CD14-positive monocyte (primary cell): Measurements from ENCODE around the gene ELMO1. TPM values are rescaled to one million over a fixed set of nuclear protein-coding genes. Genes with fewer than 3 reads are reported as not detected.

ENCODE experiments used
- DNase-seq, 3 donors: peaks; one replicate each; pipeline ENCODE4 v3.0.0-alpha.2; 2011 to 2022
- H2AFZ ChIP-seq: 2 replicates; pipeline ENCODE4 v1.6.0; 2012; ENCODE audit warnings: mild to moderate bottlenecking, low read depth, low read length, inconsistent platforms; ENCODE audit not compliant: insufficient read depth, poor library complexity, severe bottlenecking
- H3K27ac ChIP-seq, 2 donors: 1 replicate in 1 of 2; 2 replicates in 1 of 2; pipeline ENCODE4 v1.5.1; 2012 to 2013; ENCODE audit warnings: low read length in 2 of 2, control low read depth in 1 of 2, inconsistent platforms in 1 of 2, low read depth in 1 of 2, mild to moderate bottlenecking in 1 of 2
- H3K27me3 ChIP-seq, 2 donors: one replicate each; pipeline versions ENCODE4 v1.6.0 to v1.6.1; 2011 to 2013; ENCODE audit warnings: low read length in 2 of 2; ENCODE audit not compliant: control insufficient read depth in 2 of 2, insufficient read depth in 2 of 2
- H3K36me3 ChIP-seq, 2 donors: replicated peaks in 1 of 2; 1 replicate in 1 of 2; 2 replicates in 1 of 2; pipeline versions ENCODE4 v1.5.1 to v1.6.1; 2012 to 2013; ENCODE audit warnings: low read length in 2 of 2, control low read depth in 1 of 2, inconsistent platforms in 1 of 2, mild to moderate bottlenecking in 1 of 2; ENCODE audit not compliant: insufficient read depth in 2 of 2, control insufficient read depth in 1 of 2
- H3K4me1 ChIP-seq, 2 donors: 1 replicate in 1 of 2; 2 replicates in 1 of 2; pipeline versions ENCODE4 v1.5.1 to v1.6.1; 2012 to 2013; ENCODE audit warnings: low read length in 2 of 2, control low read depth in 1 of 2, inconsistent platforms in 1 of 2, mild to moderate bottlenecking in 1 of 2, moderate library complexity in 1 of 2; ENCODE audit not compliant: insufficient read depth in 2 of 2, control insufficient read depth in 1 of 2
- H3K4me2 ChIP-seq: replicated peaks from 2 replicates; pipeline ENCODE3; 2012; ENCODE audit warnings: low read length, moderate library complexity, mild to moderate bottlenecking; ENCODE audit not compliant: poor library complexity, severe bottlenecking; ENCODE audit errors: extremely low read depth
- H3K4me3 ChIP-seq, 3 experiments: fragments of 200-600 bp in 1 of 3; sonication (generic) in 1 of 3; replicated peaks in 1 of 3; 1 replicate in 2 of 3; 2 replicates in 1 of 3; pipeline ENCODE4 v1.5.1; 2011 to 2013; ENCODE audit warnings: low read length in 3 of 3, mild to moderate bottlenecking in 3 of 3, control low read depth in 2 of 3, low read depth in 2 of 3, inconsistent platforms in 1 of 3, moderate library complexity in 1 of 3
- H3K79me2 ChIP-seq: 2 replicates; pipeline ENCODE4 v1.6.0; 2012; ENCODE audit warnings: mild to moderate bottlenecking, control low read depth, inconsistent platforms, low read length, moderate library complexity; ENCODE audit not compliant: insufficient read depth
- H3K9ac ChIP-seq: 2 replicates; pipeline ENCODE4 v1.6.0; 2017; ENCODE audit warnings: low read length, mild to moderate bottlenecking; ENCODE audit not compliant: insufficient read depth, poor library complexity, severe bottlenecking
- H3K9me3 ChIP-seq, 2 donors: replicated peaks in 1 of 2; 1 replicate in 1 of 2; 2 replicates in 1 of 2; pipeline versions ENCODE4 v1.5.1 to v1.6.1; 2012 to 2013; ENCODE audit warnings: low read length in 2 of 2, control low read depth in 1 of 2; ENCODE audit not compliant: control insufficient read depth in 1 of 2, insufficient read depth in 1 of 2
- H4K20me1 ChIP-seq: 2 replicates; pipeline ENCODE4 v1.6.0; 2012; ENCODE audit warnings: mild to moderate bottlenecking, low read length, control low read depth, moderate library complexity; ENCODE audit not compliant: insufficient read depth
- H3K27ac Mint-ChIP-seq, 7 donors: one replicate each; pipeline ENCODE4 v1.8.0; 2020; ENCODE audit warnings: mild to moderate bottlenecking in 7 of 7, mixed read lengths in 7 of 7, moderate library complexity in 6 of 7, inconsistent platforms in 2 of 7
- H3K27me3 Mint-ChIP-seq, 3 donors: one replicate each; pipeline ENCODE4 v1.8.0; 2021 to 2022; ENCODE audit warnings: low read depth in 3 of 3, mild to moderate bottlenecking in 3 of 3, mixed read lengths in 3 of 3, moderate library complexity in 3 of 3, inconsistent platforms in 1 of 3
- H3K36me3 Mint-ChIP-seq, 2 donors: one replicate each; pipeline ENCODE4 v1.8.0; 2020; ENCODE audit warnings: mixed read lengths in 2 of 2, inconsistent platforms in 1 of 2, mild to moderate bottlenecking in 1 of 2
- H3K4me1 Mint-ChIP-seq: one replicate; pipeline ENCODE4 v1.8.0; 2020; ENCODE audit warnings: mild to moderate bottlenecking, mixed read lengths
- H3K4me3 Mint-ChIP-seq, 2 donors: one replicate each; pipeline ENCODE4 v1.8.0; 2020; ENCODE audit warnings: mild to moderate bottlenecking in 2 of 2, mixed read lengths in 2 of 2, moderate library complexity in 1 of 2
- H3K9me3 Mint-ChIP-seq, 7 donors: one replicate each; pipeline ENCODE4 v1.8.0; 2020 to 2022; ENCODE audit warnings: mixed read lengths in 7 of 7, mild to moderate bottlenecking in 6 of 7, moderate library complexity in 6 of 7, inconsistent platforms in 2 of 7
- WGBS: methylation state at CpG from one replicate; pipeline ENCODE4 v1.1.5; 2013; ENCODE audit warnings: missing lambda C conversion rate; ENCODE audit not compliant: insufficient coverage; 5-methylcytosine and 5-hydroxymethylcytosine counted together
- intact Hi-C, 2 donors: fragments of 100-400 bp; cut with micrococcal nuclease; formaldehyde crosslinking; loops; one replicate each; pipeline versions ENCODE4 v1.15.0 to v1.15.1; 2023
- polyA plus RNA-seq, 3 donors: library from polyadenylated mRNA; depleted of rRNA in 1 of 3; unstranded in 2 of 3; stranded (reverse) in 1 of 3; fragments of 300-500 nt in 2 of 3; fragments of >200 nt in 1 of 3; fragmentation: Illumina TruSeq in 2 of 3; gene quantifications; 1 replicate in 2 of 3; 2 replicates in 1 of 3; pipeline ENCODE4 v1.2.3, GENCODE V29; 2012 to 2021
- TF ChIP-seq, protein P1 (sequence below): fragments of 200-600 bp; IDR thresholded peaks from one replicate; pipeline ENCODE4 v1.8.0; 2022; ENCODE audit warnings: antibody characterized with exemption, mild to moderate bottlenecking

The ELMO1 gene
- polyA plus RNA-seq, 3 donors, result 46.6 to 50.2 (median 46.7) TPM

DNA sequence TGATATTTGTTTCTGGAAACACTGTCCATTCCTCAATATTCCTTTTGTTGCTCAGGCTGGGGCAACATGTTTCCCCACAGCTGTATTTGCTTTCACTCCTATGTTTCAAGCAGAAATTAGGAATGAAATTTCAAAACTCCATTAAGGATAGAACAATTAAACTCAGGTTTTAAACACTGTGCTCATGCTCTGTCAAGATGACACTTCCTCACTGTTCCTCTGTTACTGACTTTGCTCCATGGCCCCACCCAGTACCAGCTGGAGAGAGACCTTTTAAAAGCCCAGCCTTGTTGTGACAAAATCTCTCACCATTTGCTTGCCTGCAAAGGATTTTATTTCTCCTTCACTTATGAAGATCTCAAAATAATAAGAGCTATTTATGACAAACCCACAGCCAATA, 197.4 kb downstream of the ELMO1 start:
- peaks cover 52% of the 10 kb centered on the region for H3K79me2 ChIP-seq
- H3K27ac ChIP-seq, result peak overlapping the region in 1 of 2 donors; percentile 73
- H3K9ac ChIP-seq, result no peak overlapping the region
- TF ChIP-seq, protein P1, sequence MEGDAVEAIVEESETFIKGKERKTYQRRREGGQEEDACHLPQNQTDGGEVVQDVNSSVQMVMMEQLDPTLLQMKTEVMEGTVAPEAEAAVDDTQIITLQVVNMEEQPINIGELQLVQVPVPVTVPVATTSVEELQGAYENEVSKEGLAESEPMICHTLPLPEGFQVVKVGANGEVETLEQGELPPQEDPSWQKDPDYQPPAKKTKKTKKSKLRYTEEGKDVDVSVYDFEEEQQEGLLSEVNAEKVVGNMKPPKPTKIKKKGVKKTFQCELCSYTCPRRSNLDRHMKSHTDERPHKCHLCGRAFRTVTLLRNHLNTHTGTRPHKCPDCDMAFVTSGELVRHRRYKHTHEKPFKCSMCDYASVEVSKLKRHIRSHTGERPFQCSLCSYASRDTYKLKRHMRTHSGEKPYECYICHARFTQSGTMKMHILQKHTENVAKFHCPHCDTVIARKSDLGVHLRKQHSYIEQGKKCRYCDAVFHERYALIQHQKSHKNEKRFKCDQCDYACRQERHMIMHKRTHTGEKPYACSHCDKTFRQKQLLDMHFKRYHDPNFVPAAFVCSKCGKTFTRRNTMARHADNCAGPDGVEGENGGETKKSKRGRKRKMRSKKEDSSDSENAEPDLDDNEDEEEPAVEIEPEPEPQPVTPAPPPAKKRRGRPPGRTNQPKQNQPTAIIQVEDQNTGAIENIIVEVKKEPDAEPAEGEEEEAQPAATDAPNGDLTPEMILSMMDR, result no peak
- H3K4me3 ChIP-seq, result peak overlapping the region in 1 of 3 experiments; percentile 35
- Mint-ChIP-seq H3K27me3 (peaks cover 0 to 2% (median 2%) of the 10 kb centered on the region in 3 donors), H3K4me3 (no peak overlapping the region), H3K27ac (peak overlapping the region in 6 of 7 donors; percentile 37 to 79 (median 64)), H3K36me3 (peaks cover 31% of the 10 kb centered on the region in 2 donors), H3K9me3 (peaks cover 0 to 3% (median 0%) of the 10 kb centered on the region in 7 donors), H3K4me1 (peaks cover 32% of the 10 kb centered on the region)
- H3K9me3 ChIP-seq, result no peaks in the 10 kb centered on the region
- no peak overlapping the region for H2AFZ ChIP-seq
- DNase-seq, result peak in 1 of 3 donors; percentile 4
- H4K20me1 ChIP-seq, result peaks cover 76% of the 10 kb centered on the region
- H3K27me3 ChIP-seq, result no peaks in the 10 kb centered on the region
- peaks cover 8 to 31% of the 10 kb centered on the region in 2 donors for H3K36me3 ChIP-seq
- intact Hi-C loops, result no loop called here
- peaks cover 24 to 31% of the 10 kb centered on the region in 2 donors for H3K4me1 ChIP-seq
- no peak overlapping the region for H3K4me2 ChIP-seq

- H3K9ac ChIP-seq, result no peak overlapping the region
- TF ChIP-seq, protein P1, result no peak
- H3K27ac Mint-ChIP-seq, result peak overlapping the region in 1 of 7 donors; percentile 0
- peaks cover 0 to 3% (median 0%) of the 10 kb centered on the region in 7 donors for H3K9me3 Mint-ChIP-seq
- H2AFZ ChIP-seq, result no peak overlapping the region
- peaks cover 76% of the 10 kb centered on the region for H4K20me1 ChIP-seq
- no peak overlapping the region for H3K4me3 ChIP-seq
- DNase-seq, result no peak
- H3K9me3 ChIP-seq, result no peaks in the 10 kb centered on the region
- H3K27me3 ChIP-seq, result no peaks in the 10 kb centered on the region
- intact Hi-C loops, result no loop called here
- H3K4me1 Mint-ChIP-seq, result peaks cover 46% of the 10 kb centered on the region
- no peak overlapping the region for H3K4me3 Mint-ChIP-seq
- peaks cover 32 to 41% of the 10 kb centered on the region in 2 donors for H3K4me1 ChIP-seq
- peaks cover 3 to 17% of the 10 kb centered on the region in 2 donors for H3K36me3 ChIP-seq
- H3K27me3 Mint-ChIP-seq, result peaks cover 0 to 2% (median 2%) of the 10 kb centered on the region in 3 donors
- peaks cover 54% of the 10 kb centered on the region for H3K79me2 ChIP-seq
- no CpG with 5 or more reads among the region's 1 CpG for WGBS
- H3K4me2 ChIP-seq, result no peak overlapping the region
- no peak overlapping the region for H3K27ac ChIP-seq
- peaks cover 19 to 21% of the 10 kb centered on the region in 2 donors for H3K36me3 Mint-ChIP-seq
These were observed 199.4 kb downstream of the ELMO1 start for GRCh38 chr7:37249240-37249639.
